Measurements from ENCODE around the gene TEX48.

GRCh38 chr9:114669961-114670360 is 12.0 kb downstream of the TEX48 start:
- no peak for TF ChIP-seq POLR2A (IDR thresholded peaks at IDR 0.05)
- no peak for TF ChIP-seq CTCF (IDR thresholded peaks at IDR 0.05)
